HCT116 (cell line): Measurements from ENCODE around the gene MDFIC. TPM values are rescaled to one million over a fixed set of nuclear protein-coding genes. Genes with fewer than 3 reads are reported as not detected.
A peak's percentile ranks its signal among the peaks of the same experiment; 100 is the strongest.

Experiments used
- ATAC-seq: fragments of 200-7000 bp; cut with Tn5 transposase; 2 replicates; pipeline ENCODE4 v1.9.1; 2020; ENCODE audit warnings: mild to moderate bottlenecking, moderate library complexity
- BruUV-seq: library from RNA; stranded (reverse); fragments of 400-500 nt; replicated peaks from 2 replicates; lab custom pipeline; 2021; lab: Mats Ljungman, UMichigan
- CTCF ChIA-PET: fragments of 300-600 bp; sonication (Branson Sonifier 250); formaldehyde crosslinking; loops from one replicate; lab custom pipeline; 2021; ENCODE audit warnings: antibody characterized with exemption; lab: Charles Lee
- POLR2A ChIA-PET: fragments of 300-600, 350-600 bp; sonication (Branson Sonifier 250); formaldehyde crosslinking; loops from one replicate; lab custom pipeline; 2021; ENCODE audit warnings: antibody characterized with exemption; lab: Charles Lee
- RAD21 ChIA-PET, 2 experiments: fragments of 300-600 bp; sonication (Branson Sonifier 250); formaldehyde crosslinking; loops; one replicate each; lab custom pipeline; 2023; ENCODE audit warnings: low total read pairs in 2 of 2; ENCODE audit not compliant: uncharacterized antibody in 2 of 2, unreplicated experiment in 2 of 2, low non-redundant PET in 1 of 2; lab: Charles Lee
- DNase-seq: peaks from one replicate; pipeline ENCODE4 v3.0.0-alpha.2; 2010; ENCODE audit warnings: low read depth, low spot score
- H2AFZ ChIP-seq: fragments of 200-600 bp; shearing (Covaris generic), sonication (generic); 2 replicates; pipeline ENCODE4 v1.6.1; 2017; ENCODE audit warnings: low read depth, mixed run types, mixed read lengths, antibody characterized with exemption, low read length; ENCODE audit not compliant: poor library complexity, severe bottlenecking
- H3K27ac ChIP-seq: 2 replicates; pipeline ENCODE4 v1.5.1; 2012; ENCODE audit warnings: low read depth, low read length
- H3K27me3 ChIP-seq: fragments of 200-600 bp; sonication (generic); 2 replicates; pipeline ENCODE4 v1.6.1; 2016; ENCODE audit warnings: mixed run types, low read length, mixed read lengths; ENCODE audit not compliant: insufficient read depth
- H3K36me3 ChIP-seq, 2 experiments: fragments of 200-500 bp in 1 of 2; fragments of 200-600 bp in 1 of 2; sonication (Bioruptor generic) in 1 of 2; sonication (generic) in 1 of 2; 2 replicates each; pipeline versions ENCODE4 v1.5.1 to v1.6.1; 2014 to 2016; ENCODE audit warnings: low read length in 2 of 2, inconsistent platforms in 1 of 2, mixed read lengths in 1 of 2, mixed run types in 1 of 2; ENCODE audit not compliant: insufficient read depth in 2 of 2, control insufficient read depth in 1 of 2
- H3K4me1 ChIP-seq, 2 experiments: fragments of 200-600 bp in 1 of 2; sonication (generic) in 1 of 2; 2 replicates each; pipeline versions ENCODE4 v1.5.1 to v1.6.1; 2012 to 2017; ENCODE audit warnings: low read length in 2 of 2, inconsistent platforms in 1 of 2, mild to moderate bottlenecking in 1 of 2, mixed read lengths in 1 of 2, mixed run types in 1 of 2, moderate library complexity in 1 of 2; ENCODE audit not compliant: insufficient read depth in 2 of 2, control insufficient read depth in 1 of 2
- H3K4me2 ChIP-seq: fragments of 200-600 bp; sonication (generic); 2 replicates; pipeline ENCODE4 v1.6.1; 2017; ENCODE audit warnings: mixed run types, low read length, mixed read lengths
- H3K4me3 ChIP-seq, 2 experiments: fragments of 200-600 bp in 1 of 2; sonication (generic) in 1 of 2; replicated peaks in 1 of 2; 2 replicates each; pipeline ENCODE4 v1.5.1; 2011 to 2016; ENCODE audit warnings: low read length in 2 of 2, control low read depth in 1 of 2, low read depth in 1 of 2, mild to moderate bottlenecking in 1 of 2, mixed read lengths in 1 of 2, mixed run types in 1 of 2
- H3K79me2 ChIP-seq: fragments of 200-600 bp; sonication (generic); 2 replicates; pipeline ENCODE4 v1.6.1; 2017; ENCODE audit warnings: mild to moderate bottlenecking, mixed run types, low read length, moderate library complexity, mixed read lengths; ENCODE audit not compliant: insufficient read depth
- H3K9ac ChIP-seq: fragments of 200-600 bp; sonication (generic); 2 replicates; pipeline ENCODE4 v1.6.1; 2016; ENCODE audit warnings: low read length, mixed read lengths
- H3K9me2 ChIP-seq: fragments of 200-600 bp; sonication (generic), shearing (Covaris generic); 2 replicates; pipeline ENCODE4 v1.6.1; 2017; ENCODE audit warnings: mixed run types, mild to moderate bottlenecking, moderate library complexity; ENCODE audit not compliant: insufficient read depth
- H3K9me3 ChIP-seq, 2 experiments: fragments of 200-500 bp in 1 of 2; fragments of 200-600 bp in 1 of 2; sonication (Bioruptor generic) in 1 of 2; sonication (generic) in 1 of 2; 2 replicates each; pipeline ENCODE4 v1.6.1; 2014 to 2017; ENCODE audit warnings: low read length in 2 of 2, mixed read lengths in 2 of 2, inconsistent platforms in 1 of 2, low read depth in 1 of 2, mild to moderate bottlenecking in 1 of 2, mixed run types in 1 of 2, moderate library complexity in 1 of 2; ENCODE audit not compliant: control insufficient read depth in 1 of 2, insufficient read depth in 1 of 2
- H4K20me1 ChIP-seq: fragments of 200-600 bp; sonication (generic), shearing (Covaris generic); 2 replicates; pipeline ENCODE4 v1.6.1; 2017; ENCODE audit warnings: mixed run types, mild to moderate bottlenecking, moderate library complexity; ENCODE audit not compliant: insufficient read depth
- CEBPB ChIP-seq: IDR thresholded peaks from 2 replicates; pipeline ENCODE4 v1.6.1; 2012; ENCODE audit warnings: low read depth
- POLR2A ChIP-seq: IDR thresholded peaks from 2 replicates; pipeline ENCODE4 v1.7.0; 2011; ENCODE audit warnings: borderline replicate concordance; ENCODE audit not compliant: insufficient read depth, insufficient read length; ENCODE audit errors: extremely low read depth
- POLR2AphosphoS5 ChIP-seq: IDR thresholded peaks from 2 replicates; pipeline ENCODE4 v1.6.1; 2011; ENCODE audit warnings: mild to moderate bottlenecking, low read depth, low read length, moderate library complexity
- SP1 ChIP-seq: IDR thresholded peaks from 2 replicates; pipeline ENCODE4 v1.6.1; 2012; ENCODE audit warnings: low read depth
- ZFX ChIP-seq: fragments of 450-650 bp; IDR thresholded peaks from 2 replicates; pipeline ENCODE4 v1.6.1; 2017
- ZNF274 ChIP-seq: fragments of 200-500 bp; sonication (Bioruptor generic); IDR thresholded peaks from 2 replicates; pipeline ENCODE4 v1.6.1; 2014; ENCODE audit warnings: mild to moderate bottlenecking, low read depth, low read length, inconsistent platforms
- intact Hi-C: fragments of 100-400 bp; cut with micrococcal nuclease; formaldehyde crosslinking; loops from 2 replicates; pipeline ENCODE4 v1.10.0; 2022
- total RNA-seq: library from RNA; stranded (reverse); gene quantifications from one replicate; pipeline ENCODE4 v1.2.1, GENCODE V29; 2021; ENCODE audit not compliant: unreplicated experiment
- TF ChIP-seq, protein P1 (sequence below): IDR thresholded peaks from 2 replicates; pipeline ENCODE4 v1.6.1; 2012

Gene MDFIC
- total RNA-seq, 1 experiment from 2014 or later, result 8.3 TPM

DNA sequence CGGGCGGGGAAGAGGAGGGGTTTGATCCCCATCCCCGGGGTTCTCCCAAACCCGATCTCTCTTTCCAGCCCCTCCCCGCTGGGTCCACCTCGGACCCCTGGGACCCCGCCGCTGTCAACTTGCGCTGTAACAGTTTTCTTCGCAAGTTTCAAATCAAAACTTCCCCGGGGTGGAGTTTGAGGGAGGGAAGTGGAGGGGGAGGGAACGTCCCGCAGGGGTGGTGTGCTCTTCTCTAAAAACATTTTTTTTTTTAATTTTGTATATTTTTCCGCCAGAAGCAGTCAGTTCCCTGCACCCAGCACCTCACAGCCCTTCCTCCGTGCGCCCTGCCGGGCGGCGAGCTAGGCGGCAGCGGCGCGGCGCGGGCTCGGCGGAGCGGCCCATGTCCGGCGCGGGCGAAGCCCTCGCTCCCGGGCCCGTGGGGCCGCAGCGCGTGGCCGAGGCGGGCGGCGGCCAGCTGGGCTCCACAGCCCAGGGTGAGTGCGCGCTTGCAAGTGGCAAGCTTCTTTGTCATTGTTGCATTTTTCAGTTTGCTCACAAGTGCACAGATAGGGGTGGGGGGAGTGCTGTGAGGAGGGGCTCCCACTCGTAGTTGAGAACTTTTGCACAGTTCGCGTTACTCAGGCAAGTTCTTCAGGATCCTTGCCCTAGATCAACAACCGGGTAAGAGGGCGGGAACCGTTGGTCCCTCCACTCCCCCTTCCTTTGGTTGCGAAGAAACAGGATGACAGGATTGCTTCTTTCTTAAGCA, 933 bp downstream of the MDFIC start:
- H2AFZ ChIP-seq, result peak overlapping the region; percentile 13
- POLR2A ChIA-PET, result no interaction called here
- TF ChIP-seq SP1, result no peak
- no peak for TF ChIP-seq CEBPB
- 0 out of 2 replicates have a peak, but pooled peaks have one; percentile 3 for TF ChIP-seq POLR2AphosphoS5
- peak; percentile 46; the same call in 1 of the 2 replicates for TF ChIP-seq ZFX
- TF ChIP-seq ZNF274, result no peak
- TF ChIP-seq POLR2A, result no peak

DNA sequence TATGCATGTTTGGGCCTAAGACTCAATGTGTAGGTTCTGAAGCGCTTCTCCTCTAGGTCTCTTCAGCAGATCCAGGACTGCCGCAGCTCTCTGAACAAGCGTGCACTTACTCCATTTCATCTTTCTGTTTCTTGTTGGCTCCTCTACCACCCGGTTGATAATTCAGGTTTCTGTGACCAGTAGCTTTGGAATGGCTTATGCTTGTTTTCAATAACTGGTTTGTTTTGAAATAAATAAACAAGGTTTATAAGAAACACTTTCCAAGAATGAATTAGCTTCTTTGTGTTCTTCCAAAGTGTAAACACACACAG, 1.5 kb downstream of the MDFIC start:
- ATAC-seq, result no peak
- no peaks in the 10 kb centered on the region; the same call in 1 of the 2 replicates for H3K9me2 ChIP-seq
- H3K9me3 ChIP-seq, result no peaks in the 10 kb centered on the region
- intact Hi-C loops, result no loop called here
- POLR2A ChIA-PET, result interaction anchor here (0.8 kb wide), 1 partner anchor 51 kb away, joined by 3 read pairs; no protein-coding TSS in a partner anchor
- peak overlapping the region; percentile 52 to 61 for H3K4me3 ChIP-seq
- peak overlapping the region; percentile 65 for H3K9ac ChIP-seq
- RAD21 ChIA-PET, result no interaction called here
- BruUV-seq, result no TSS peak
- no peaks in the 10 kb centered on the region for H3K36me3 ChIP-seq
- CTCF ChIA-PET, result no interaction called here
- TF ChIP-seq SP1 (no peak), ZNF274 (no peak)
- TF ChIP-seq, protein P1, sequence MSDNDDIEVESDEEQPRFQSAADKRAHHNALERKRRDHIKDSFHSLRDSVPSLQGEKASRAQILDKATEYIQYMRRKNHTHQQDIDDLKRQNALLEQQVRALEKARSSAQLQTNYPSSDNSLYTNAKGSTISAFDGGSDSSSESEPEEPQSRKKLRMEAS, result 0 out of 2 replicates have a peak, but pooled peaks have one; percentile 6
- H2AFZ ChIP-seq, result peak overlapping the region; percentile 13
- no peaks in the 10 kb centered on the region for H3K27me3 ChIP-seq
- H3K79me2 ChIP-seq, result no peaks in the 10 kb centered on the region
- H3K4me2 ChIP-seq, result peak overlapping the region; percentile 74
- peaks cover 0 to 9% of the 10 kb centered on the region in 2 experiments; a peak in 2 of 4 replicates for H3K4me1 ChIP-seq
- DNase-seq, result no peak
- H4K20me1 ChIP-seq, result no peaks in the 10 kb centered on the region
- no peak overlapping the region for H3K27ac ChIP-seq

More for the DNA sequence above, 933 bp downstream of the MDFIC start:
- ChIA-PET RAD21 (no interaction called here), CTCF (no interaction called here)
- Histone ChIP-seq H3K27me3 (no peaks in the 10 kb centered on the region), H3K9ac (peak overlapping the region; percentile 65), H3K4me3 (peak overlapping the region; percentile 52 to 61), H3K9me3 (no peaks in the 10 kb centered on the region), H4K20me1 (no peaks in the 10 kb centered on the region), H3K27ac (peak overlapping the region; percentile 50; the same call in 1 of the 2 replicates), H3K4me2 (peak overlapping the region; percentile 74), H3K4me1 (peaks cover 0 to 9% of the 10 kb centered on the region in 2 experiments; a peak in 2 of 4 replicates), H3K79me2 (no peaks in the 10 kb centered on the region), H3K36me3 (no peaks in the 10 kb centered on the region), H3K9me2 (no peaks in the 10 kb centered on the region)
- BruUV-seq, result no TSS peak
- intact Hi-C loops, result no loop called here
- ATAC-seq, result peak; percentile 44
- no peak for DNase-seq
